D721Med (cell line): ENCODE data around the gene RUNX1.
"Not testable (repeated sequence)": the region's sequence is repeated elsewhere in the genome, so short reads cannot be mapped to it uniquely, and the experiment has no call there.

ENCODE experiments used
- DNase-seq: peaks from one replicate; pipeline ENCODE4 v3.0.0; 2011; ENCODE audit warnings: low spot score; ENCODE audit not compliant: insufficient read length
- FAIRE-seq: peaks from 2 replicates; lab custom pipeline; 2011; peaks lifted over from hg19 to GRCh38; lab: Jason Lieb, UNC
- TF ChIP-seq, protein P1 (sequence below): IDR thresholded peaks from 2 replicates; pipeline ENCODE4 v1.5.1; 2012; ENCODE audit warnings: mild to moderate bottlenecking, control low read depth; ENCODE audit not compliant: insufficient read depth; ENCODE audit errors: missing control alignments

The RUNX1 gene

DNA sequence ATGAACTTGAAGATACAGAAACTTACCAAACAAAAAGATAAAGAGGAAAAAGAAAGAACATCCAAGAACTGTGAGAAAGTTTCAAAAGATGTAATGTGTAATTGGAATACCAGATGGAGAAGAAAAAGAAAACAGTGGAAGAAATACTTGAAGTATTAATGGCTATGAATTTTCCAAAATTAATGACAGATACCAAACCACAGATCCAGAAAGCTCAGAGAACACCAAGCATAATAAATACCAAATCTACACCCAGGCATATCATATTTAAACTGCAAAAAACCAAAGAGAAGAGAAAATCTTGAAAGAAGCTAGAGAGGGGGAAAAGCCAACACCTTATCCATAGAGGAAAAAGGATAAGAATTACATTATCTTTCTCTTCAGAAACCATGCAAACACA, 243.9 kb downstream of the RUNX1 start:
- FAIRE-seq: no peak
- TF ChIP-seq, protein P1, sequence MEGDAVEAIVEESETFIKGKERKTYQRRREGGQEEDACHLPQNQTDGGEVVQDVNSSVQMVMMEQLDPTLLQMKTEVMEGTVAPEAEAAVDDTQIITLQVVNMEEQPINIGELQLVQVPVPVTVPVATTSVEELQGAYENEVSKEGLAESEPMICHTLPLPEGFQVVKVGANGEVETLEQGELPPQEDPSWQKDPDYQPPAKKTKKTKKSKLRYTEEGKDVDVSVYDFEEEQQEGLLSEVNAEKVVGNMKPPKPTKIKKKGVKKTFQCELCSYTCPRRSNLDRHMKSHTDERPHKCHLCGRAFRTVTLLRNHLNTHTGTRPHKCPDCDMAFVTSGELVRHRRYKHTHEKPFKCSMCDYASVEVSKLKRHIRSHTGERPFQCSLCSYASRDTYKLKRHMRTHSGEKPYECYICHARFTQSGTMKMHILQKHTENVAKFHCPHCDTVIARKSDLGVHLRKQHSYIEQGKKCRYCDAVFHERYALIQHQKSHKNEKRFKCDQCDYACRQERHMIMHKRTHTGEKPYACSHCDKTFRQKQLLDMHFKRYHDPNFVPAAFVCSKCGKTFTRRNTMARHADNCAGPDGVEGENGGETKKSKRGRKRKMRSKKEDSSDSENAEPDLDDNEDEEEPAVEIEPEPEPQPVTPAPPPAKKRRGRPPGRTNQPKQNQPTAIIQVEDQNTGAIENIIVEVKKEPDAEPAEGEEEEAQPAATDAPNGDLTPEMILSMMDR: no peak
- DNase-seq: no peak

DNA sequence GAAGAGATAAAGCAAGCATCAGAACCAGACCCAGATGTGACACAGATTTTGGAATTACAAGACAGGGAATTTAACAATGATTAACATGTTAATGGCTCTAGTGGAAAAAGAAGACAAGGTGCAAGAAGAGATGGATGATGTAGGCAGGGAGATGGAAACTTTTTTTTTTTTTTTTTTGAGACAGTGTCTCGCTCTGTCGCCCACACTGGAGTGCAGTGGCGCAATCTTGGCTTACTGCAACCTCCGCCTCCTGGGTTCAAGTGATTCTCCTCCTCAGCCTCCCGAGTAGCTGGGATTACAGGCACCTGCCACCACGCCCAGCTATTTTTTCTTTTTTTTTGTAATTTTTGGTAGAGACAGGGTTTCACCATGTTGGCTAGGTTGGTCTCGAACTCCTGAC, 244.5 kb downstream of the RUNX1 start:
- not testable (repeated sequence) for DNase-seq, FAIRE-seq

DNA sequence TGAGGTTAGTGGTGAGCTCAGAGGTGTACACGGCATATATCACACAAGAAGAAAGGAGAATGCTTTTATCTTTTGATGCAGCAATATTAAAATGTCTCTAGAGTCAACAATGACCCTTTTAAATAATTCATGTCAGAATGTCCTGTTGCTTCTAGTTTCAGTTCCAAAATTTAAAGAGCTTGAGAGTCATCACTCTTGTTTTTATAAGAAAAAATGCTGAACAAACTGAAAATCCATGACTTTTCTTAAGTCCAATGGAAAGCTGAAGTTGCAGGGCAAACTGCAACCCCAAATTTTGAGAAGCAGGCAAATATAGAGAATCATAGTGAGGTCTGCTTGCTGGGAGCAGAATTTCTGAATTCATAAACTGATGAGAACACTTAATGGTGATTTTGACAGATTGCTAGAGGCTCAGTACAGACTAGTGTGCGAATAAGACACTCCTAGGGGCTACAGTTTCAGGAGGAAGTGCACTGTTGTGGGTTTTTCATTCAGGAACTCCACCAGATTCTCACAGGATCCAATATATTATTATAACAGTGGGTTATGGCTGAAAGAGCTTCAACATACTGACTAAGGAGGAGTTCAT, 245.2 kb downstream of the RUNX1 start:
- TF ChIP-seq, protein P1: no peak
- DNase-seq: no peak
- FAIRE-seq: no peak

DNA sequence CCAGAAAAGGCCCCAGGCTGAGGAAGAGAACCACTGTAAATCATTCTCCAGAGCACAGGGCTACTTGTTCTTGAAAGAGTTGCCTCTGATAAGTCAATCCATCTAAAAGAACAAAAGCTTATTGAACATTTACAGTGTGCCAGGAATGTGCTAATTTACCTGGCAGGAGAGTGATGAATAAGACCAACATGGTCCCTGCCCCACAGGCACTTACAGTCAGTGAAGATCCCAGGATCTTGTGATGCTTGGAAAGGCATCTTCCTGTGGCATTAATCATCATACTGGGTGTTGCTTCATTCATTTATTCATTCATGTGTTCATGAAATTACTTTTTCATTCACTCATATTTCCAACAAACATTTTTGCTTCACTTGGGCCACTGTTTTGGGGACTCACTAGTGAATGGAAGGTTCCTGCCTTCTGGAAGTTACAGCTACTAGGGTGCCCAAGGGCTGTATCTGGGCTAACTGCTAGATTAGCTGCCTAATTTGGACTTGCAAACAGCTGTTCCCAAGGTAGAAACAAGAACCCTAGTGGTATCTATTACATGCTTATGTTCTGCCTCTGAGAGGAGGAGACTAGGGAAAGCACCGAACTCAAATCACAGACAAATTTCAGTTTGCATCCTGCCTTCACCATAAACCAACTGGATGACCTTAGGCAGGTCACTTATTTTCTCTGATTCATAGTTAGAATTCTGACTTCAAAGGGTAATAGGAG, 246.8 kb downstream of the RUNX1 start:
- no peak for FAIRE-seq
- no peak for DNase-seq
- TF ChIP-seq, protein P1: no peak

DNA sequence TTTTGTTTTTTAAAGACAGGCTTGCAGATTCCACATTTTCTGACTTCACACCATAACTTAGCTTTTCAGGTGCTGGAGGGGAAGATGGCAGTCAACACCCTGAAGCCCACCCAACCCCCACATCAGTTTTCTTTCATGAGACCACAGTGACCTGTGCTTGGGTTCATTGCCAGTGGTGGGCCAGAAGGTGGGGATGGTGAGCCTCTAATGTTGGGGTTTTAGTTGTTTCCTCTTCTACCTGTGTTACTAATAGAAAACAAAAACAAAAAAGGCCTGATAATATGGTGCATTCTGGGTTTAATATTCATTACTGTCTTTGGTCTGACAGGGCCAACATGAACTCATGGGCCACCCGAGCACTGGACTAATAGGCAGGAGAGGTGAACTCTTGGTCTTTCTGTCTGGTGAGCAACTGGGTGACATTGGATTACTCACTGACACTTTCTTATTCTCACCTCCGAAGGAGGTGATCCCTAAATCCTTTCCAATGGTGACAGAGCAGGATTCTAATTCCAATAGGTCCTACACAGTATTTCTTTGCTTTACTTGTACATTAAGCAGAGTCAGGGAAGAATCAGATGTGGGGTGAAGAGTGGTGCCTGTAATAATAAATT, 247.5 kb downstream of the RUNX1 start:
- DNase-seq: no peak

DNA sequence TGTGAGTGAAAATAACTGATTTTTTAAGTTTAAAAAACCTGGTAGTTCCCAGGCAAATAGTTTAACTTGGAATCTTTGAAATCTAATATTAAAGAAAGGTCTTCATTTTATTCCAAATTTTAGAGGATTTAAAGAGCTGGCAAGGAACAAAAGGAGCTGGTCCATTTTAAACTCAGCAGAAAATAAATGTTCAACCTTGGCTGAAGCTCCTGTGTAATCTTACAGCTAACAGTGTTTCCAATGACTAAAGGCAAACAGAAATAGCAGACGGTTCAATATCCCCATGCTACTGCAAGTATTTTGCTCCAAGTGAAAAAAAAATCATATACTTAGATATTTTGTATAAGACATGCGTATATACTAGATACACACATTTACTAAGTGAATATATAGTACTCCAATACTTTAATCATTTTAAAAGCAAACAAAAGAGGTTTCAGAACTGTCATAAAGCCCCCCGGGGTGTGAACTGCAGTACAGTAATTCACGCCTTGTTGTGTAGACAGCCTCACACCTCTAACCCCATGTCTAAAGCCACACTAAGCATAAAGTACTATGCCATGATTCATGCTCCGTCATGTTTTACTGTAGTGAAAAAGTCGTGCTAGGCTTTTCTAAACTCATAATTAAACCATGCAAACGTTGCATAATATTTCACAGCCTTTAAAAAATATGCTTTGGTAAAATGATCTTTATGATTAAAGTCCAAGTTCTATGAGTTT, 248.1 kb downstream of the RUNX1 start:
- FAIRE-seq (no peak), DNase-seq (no peak)
- TF ChIP-seq, protein P1: no peak

More for the DNA sequence above, 247.5 kb downstream of the RUNX1 start:
- TF ChIP-seq, protein P1: no peak
- no peak for FAIRE-seq

DNA sequence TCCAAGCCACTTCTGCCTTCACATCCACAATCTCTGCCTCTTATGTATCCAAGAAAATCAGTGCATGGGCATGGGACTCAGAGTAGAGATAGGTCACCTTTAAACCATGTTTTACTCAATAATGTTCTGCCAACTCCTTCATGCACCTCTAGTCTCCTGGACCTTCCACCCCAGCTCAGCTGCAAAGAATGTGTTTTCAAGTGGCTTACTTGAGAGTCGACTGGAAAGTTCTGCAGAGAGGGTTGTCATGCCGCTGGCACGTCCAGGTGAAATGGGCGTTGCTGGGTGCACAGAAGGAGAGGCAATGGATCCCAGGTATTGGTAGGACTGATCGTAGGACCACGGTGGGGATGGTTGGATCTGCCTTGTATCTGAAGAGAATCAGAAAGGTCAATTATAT, 250.0 kb downstream of the RUNX1 start:
- FAIRE-seq (no peak), DNase-seq (no peak)

More for the DNA sequence above, 250.0 kb downstream of the RUNX1 start:
- TF ChIP-seq, protein P1: no peak
